ENCODE results near the gene ATXN2.
"Not testable (repeated sequence)": the region's sequence is repeated elsewhere in the genome, so short reads cannot be mapped to it uniquely, and the experiment has no call there.

ATXN2 gene, protein sequence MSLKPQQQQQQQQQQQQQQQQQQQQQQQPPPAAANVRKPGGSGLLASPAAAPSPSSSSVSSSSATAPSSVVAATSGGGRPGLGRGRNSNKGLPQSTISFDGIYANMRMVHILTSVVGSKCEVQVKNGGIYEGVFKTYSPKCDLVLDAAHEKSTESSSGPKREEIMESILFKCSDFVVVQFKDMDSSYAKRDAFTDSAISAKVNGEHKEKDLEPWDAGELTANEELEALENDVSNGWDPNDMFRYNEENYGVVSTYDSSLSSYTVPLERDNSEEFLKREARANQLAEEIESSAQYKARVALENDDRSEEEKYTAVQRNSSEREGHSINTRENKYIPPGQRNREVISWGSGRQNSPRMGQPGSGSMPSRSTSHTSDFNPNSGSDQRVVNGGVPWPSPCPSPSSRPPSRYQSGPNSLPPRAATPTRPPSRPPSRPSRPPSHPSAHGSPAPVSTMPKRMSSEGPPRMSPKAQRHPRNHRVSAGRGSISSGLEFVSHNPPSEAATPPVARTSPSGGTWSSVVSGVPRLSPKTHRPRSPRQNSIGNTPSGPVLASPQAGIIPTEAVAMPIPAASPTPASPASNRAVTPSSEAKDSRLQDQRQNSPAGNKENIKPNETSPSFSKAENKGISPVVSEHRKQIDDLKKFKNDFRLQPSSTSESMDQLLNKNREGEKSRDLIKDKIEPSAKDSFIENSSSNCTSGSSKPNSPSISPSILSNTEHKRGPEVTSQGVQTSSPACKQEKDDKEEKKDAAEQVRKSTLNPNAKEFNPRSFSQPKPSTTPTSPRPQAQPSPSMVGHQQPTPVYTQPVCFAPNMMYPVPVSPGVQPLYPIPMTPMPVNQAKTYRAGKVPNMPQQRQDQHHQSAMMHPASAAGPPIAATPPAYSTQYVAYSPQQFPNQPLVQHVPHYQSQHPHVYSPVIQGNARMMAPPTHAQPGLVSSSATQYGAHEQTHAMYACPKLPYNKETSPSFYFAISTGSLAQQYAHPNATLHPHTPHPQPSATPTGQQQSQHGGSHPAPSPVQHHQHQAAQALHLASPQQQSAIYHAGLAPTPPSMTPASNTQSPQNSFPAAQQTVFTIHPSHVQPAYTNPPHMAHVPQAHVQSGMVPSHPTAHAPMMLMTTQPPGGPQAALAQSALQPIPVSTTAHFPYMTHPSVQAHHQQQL

GRCh38 chr12:111598637-111599452, at the start of gene ATXN2:
TSS of gene ATXN2 (minus strand) at chr12:111599315. CDS start at chr12:111599034, 281 bp downstream.
- peak; percentile 80 for DNase-seq

GRCh38 chr12:111645433-111645832, 46.3 kb upstream of the ATXN2 start:
- no peak for DNase-seq

DNA sequence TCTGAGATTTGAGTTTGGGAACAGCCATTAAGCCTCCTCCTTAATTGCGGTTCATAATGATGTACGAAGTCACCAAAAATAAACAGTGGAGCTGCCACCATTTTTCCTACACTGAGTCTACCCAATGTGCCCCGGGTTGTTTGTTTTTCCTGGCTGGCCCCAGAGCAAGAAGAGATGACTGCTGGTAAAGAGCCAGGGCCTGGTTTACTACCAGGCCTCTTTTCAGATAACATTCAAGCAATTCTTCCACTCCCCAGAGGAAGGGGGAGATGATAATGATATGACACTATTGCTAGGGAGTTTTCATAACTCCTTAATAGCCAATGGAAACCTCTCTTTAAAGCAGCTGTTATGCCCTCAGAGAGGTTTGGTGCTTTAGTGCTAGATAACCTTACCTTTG, 44.3 kb upstream of the ATXN2 start:
- DNase-seq, result peak; percentile 68

DNA sequence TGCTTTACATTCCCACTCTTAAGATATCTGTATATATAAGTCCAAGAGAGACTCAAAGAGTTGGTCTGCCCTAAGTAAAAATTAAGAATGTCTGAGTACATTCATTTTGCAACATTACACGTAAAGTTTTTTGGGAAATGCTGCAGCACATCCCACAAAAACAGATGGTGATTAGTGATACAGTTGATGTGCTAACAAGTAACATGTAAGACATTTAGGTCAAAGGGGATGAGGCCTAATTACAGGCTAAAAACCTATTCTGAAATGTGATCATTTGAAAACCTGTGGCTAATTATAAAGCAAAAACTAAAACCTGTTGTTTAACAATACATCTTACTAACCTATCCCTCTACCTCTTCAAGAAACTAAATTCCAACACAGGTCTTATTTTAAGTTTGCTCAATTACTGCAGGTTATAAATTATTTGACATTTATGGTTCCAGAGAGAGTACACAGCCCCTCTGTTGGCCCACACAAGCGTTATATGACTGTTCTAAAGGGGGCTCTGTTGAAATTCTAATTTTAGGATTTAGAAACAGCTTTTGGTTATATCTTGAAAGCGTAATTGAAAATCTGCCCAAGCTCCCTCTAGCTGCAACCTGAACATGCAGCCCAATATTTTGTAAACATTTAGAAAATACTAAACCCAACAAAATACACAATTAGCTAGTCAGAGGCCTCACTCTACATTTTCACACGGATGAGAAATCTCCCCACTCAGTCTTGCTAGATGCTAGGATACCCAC, 43.7 kb upstream of the ATXN2 start:
- no peak for DNase-seq

DNA sequence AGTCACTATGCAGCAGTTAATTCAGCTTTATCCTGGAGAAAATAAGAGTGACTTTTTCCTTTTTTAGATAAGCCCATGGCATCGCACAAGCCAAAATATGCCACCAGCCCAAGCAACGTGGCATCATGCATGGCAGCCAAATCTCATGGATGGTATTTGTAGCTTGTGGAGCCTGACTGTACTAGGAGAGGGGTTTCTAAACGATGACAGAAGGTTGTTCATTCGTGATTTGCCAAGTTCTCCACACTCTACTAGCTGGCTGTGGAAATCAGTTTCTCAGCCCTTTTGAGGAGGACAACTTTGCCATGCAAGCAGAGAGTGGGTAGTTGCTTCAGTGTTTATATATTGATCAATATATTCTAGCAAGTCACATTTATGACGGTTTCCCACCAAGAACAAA, 41.4 kb upstream of the ATXN2 start:
- no peak for DNase-seq

DNA sequence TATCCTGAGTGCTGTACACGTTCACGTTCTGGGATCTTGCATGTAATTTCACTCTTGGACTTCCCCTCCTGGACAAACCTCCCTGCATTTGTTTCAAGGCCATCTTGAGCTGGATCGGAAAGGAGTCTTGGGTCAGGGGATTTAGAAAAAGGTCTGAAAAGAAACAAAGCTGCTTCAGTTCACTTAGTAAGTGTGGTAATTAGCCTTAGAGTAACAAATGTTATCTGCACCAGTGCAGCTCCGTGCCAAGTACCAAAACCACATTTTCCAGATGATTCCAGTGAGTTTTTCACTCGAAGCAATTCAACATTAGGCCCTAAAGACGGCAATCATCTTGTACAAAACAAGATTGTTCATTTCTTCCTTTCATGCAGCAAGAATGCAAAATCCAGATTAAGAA, 39.4 kb upstream of the ATXN2 start:
- peak; percentile 59 for DNase-seq

- DNase-seq, result peak; percentile 93
Measured at GRCh38 chr12:111636209-111636945, 37.3 kb upstream of the ATXN2 start.

DNA sequence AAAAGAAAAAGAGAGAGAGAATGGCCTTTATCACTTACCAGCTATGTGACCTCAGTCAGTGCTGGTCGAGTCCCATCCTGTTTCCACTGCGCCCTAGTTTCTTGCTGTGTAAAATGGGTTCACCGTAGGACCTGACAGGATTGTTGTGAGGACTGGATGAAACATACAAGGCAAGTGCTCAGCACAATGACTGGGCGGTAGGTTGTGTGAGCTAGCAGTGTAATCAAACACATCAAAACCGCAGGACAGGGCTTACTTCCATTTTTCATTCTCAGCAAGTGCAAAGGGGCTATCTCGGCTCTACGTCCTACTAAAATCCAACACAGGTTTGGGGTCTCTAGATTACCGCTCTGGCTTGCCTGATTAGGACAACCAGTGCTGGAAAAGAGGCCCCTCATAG, 36.4 kb upstream of the ATXN2 start:
- DNase-seq, result peak; percentile 89

DNA sequence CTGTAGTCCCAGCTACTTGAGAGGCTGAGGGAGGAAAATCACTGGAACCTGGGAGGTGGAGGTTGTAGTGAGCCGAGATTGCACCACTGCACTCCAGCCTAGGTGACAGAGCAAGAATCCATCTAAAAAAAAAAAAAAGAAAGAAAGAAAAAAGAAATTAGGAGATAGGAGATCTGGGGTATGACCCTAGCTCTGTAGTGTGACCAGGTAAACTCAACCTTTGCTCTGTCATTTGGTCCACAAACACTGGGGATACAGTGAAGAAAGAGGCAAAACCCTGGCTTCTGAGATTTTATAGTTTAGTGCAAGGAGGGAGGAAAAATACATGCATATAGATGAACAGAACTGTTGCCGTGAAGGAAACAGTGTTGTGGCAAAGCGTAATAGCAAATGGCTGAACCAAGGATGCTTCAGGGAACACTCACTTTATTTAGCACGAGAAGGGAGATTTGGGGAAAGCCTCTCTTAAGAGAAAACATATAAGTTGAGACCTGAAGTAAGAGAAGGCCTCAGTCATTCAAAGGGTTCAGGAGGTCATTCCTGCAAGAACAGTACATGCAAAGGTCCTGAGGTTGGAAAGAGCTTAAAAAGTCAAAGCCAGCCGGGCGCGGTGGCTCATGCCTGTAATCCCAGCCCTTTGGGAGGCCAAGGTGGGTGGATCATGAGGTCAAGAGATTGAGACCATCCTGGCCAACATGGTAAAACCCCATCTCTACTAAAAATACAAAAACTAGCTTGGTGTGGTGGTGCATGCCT, 29.6 kb upstream of the ATXN2 start:
- no peak for DNase-seq

- no peak for DNase-seq
Measured at GRCh38 chr12:111626230-111626629, 27.1 kb upstream of the ATXN2 start.

- DNase-seq, result no peak
Measured at GRCh38 chr12:111624540-111624939, 25.4 kb upstream of the ATXN2 start.

- not testable (repeated sequence) for DNase-seq
Measured at GRCh38 chr12:111617841-111618240, 18.7 kb upstream of the ATXN2 start.

DNA sequence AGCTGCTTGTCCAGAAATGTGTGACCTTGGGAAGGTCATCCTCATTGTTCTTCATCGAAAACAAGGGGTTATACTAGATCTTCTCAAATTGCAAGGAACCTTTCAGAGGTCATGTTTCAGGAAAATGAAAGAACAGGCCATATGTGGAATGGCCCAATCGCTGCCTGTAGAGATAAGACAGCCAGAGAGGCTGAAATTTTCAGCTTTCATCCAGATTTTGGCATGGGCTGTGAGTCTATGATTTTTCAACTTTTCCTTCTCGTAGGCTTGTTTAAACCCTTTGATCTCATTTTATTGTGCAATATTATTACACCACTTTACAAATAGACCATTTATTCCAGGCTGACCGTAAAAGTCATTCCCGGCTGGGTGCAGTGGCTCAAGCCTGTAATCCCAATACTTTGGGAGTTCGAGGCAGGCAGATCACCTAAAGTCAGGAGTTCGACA, 17.1 kb upstream of the ATXN2 start:
- DNase-seq, result no peak

GRCh38 chr12:111607239-111607638, 8.1 kb upstream of the ATXN2 start:
- peak; percentile 35 for DNase-seq

- DNase-seq, result no peak
Measured at GRCh38 chr12:111606767-111607230, 7.7 kb upstream of the ATXN2 start.

GRCh38 chr12:111605911-111606766, 7.0 kb upstream of the ATXN2 start:
- no peak for DNase-seq

DNA sequence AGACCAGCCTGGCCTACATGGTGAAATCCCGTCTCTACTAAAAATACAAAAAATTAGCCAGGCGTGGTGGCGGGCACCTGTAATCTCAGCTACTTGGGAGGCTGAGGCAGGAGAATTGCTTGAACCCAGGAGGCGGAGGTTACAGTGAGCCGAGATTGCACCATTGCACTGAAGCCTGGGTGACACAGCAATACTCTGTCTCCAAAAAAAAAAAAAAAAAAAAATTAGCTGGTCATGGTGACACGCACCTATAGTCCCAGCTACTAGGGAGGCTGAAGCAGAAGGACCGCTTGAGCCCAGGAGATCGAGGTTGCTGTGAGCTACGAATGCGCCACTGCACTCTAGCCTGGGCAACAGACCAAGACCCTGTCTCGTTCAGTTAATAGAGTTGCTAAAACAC, 3.7 kb upstream of the ATXN2 start:
- not testable (repeated sequence) for DNase-seq

DNA sequence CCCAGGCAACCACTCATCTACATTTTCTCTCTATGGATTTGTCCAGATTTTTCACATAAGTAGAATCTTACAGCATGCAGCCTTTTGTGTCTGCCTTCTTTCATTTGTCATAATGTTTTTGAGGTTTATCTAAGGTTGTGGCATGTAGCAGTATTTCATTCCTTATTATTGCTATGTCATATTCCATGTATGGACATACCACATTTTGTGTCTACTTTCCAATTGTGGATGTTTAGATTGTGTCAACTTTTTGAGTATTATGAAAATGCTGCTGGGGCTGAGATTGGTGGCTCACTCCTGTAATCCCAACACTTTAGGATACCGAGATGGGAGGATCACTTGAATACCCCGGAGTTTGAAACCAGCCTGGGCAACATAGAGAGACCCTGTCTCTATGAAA, 3.2 kb upstream of the ATXN2 start:
- DNase-seq, result no peak

DNA sequence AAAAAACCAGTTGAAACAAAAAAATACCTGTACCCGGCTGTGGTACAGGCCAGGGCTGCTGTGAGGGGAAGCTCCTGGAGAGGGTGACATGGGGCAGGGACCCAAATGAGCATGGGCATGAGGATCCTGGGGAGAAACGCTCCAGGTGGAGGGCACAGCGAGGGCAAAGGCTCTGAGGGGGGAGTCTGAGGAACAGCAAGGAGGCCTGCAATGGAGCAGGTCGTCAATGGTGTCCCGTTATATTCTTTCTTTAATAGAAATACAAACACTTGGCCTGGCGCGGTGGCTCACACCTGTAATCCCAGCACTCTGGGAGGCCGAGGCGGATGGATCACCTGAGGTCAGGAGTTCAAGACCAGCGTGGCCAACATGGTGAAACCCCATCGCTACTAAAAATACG, 1.9 kb upstream of the ATXN2 start:
- DNase-seq, result not testable (repeated sequence)

Measured in hematopoietic multipotent progenitor cell treated with erythropoietin and hydrocortisone succinate and interleukin-3 and kit ligand, for 6 days (in vitro differentiated cells).